HCT116 (cell line): ENCODE results near the gene EIF2B4. TPM values are rescaled to one million over a fixed set of nuclear protein-coding genes. Genes with fewer than 3 reads are reported as not detected.

Source experiments
- ATAC-seq: fragments of 200-7000 bp; cut with Tn5 transposase; 2 replicates; pipeline ENCODE4 v1.9.1; 2020; ENCODE audit warnings: mild to moderate bottlenecking, moderate library complexity
- BruUV-seq: library from RNA; stranded (reverse); fragments of 400-500 nt; replicated peaks from 2 replicates; lab custom pipeline; 2021; lab: Mats Ljungman, UMichigan
- CTCF ChIA-PET: fragments of 300-600 bp; sonication (Branson Sonifier 250); formaldehyde crosslinking; loops from one replicate; lab custom pipeline; 2021; ENCODE audit warnings: antibody characterized with exemption; lab: Charles Lee
- POLR2A ChIA-PET: fragments of 300-600, 350-600 bp; sonication (Branson Sonifier 250); formaldehyde crosslinking; loops from one replicate; lab custom pipeline; 2021; ENCODE audit warnings: antibody characterized with exemption; lab: Charles Lee
- RAD21 ChIA-PET, 2 experiments: fragments of 300-600 bp; sonication (Branson Sonifier 250); formaldehyde crosslinking; loops; one replicate each; lab custom pipeline; 2023; ENCODE audit warnings: low total read pairs in 2 of 2; ENCODE audit not compliant: uncharacterized antibody in 2 of 2, unreplicated experiment in 2 of 2, low non-redundant PET in 1 of 2; lab: Charles Lee
- DNase-seq: peaks from one replicate; pipeline ENCODE4 v3.0.0-alpha.2; 2010; ENCODE audit warnings: low read depth, low spot score
- H2AFZ ChIP-seq: fragments of 200-600 bp; shearing (Covaris generic), sonication (generic); 2 replicates; pipeline ENCODE4 v1.6.1; 2017; ENCODE audit warnings: low read depth, mixed run types, mixed read lengths, antibody characterized with exemption, low read length; ENCODE audit not compliant: poor library complexity, severe bottlenecking
- H3K27ac ChIP-seq: 2 replicates; pipeline ENCODE4 v1.5.1; 2012; ENCODE audit warnings: low read depth, low read length
- H3K27me3 ChIP-seq: fragments of 200-600 bp; sonication (generic); 2 replicates; pipeline ENCODE4 v1.6.1; 2016; ENCODE audit warnings: mixed run types, low read length, mixed read lengths; ENCODE audit not compliant: insufficient read depth
- H3K36me3 ChIP-seq, 2 experiments: fragments of 200-500 bp in 1 of 2; fragments of 200-600 bp in 1 of 2; sonication (Bioruptor generic) in 1 of 2; sonication (generic) in 1 of 2; 2 replicates each; pipeline versions ENCODE4 v1.5.1 to v1.6.1; 2014 to 2016; ENCODE audit warnings: low read length in 2 of 2, inconsistent platforms in 1 of 2, mixed read lengths in 1 of 2, mixed run types in 1 of 2; ENCODE audit not compliant: insufficient read depth in 2 of 2, control insufficient read depth in 1 of 2
- H3K4me1 ChIP-seq, 2 experiments: fragments of 200-600 bp in 1 of 2; sonication (generic) in 1 of 2; 2 replicates each; pipeline versions ENCODE4 v1.5.1 to v1.6.1; 2012 to 2017; ENCODE audit warnings: low read length in 2 of 2, inconsistent platforms in 1 of 2, mild to moderate bottlenecking in 1 of 2, mixed read lengths in 1 of 2, mixed run types in 1 of 2, moderate library complexity in 1 of 2; ENCODE audit not compliant: insufficient read depth in 2 of 2, control insufficient read depth in 1 of 2
- H3K4me2 ChIP-seq: fragments of 200-600 bp; sonication (generic); 2 replicates; pipeline ENCODE4 v1.6.1; 2017; ENCODE audit warnings: mixed run types, low read length, mixed read lengths
- H3K4me3 ChIP-seq, 2 experiments: fragments of 200-600 bp in 1 of 2; sonication (generic) in 1 of 2; replicated peaks in 1 of 2; 2 replicates each; pipeline ENCODE4 v1.5.1; 2011 to 2016; ENCODE audit warnings: low read length in 2 of 2, control low read depth in 1 of 2, low read depth in 1 of 2, mild to moderate bottlenecking in 1 of 2, mixed read lengths in 1 of 2, mixed run types in 1 of 2
- H3K79me2 ChIP-seq: fragments of 200-600 bp; sonication (generic); 2 replicates; pipeline ENCODE4 v1.6.1; 2017; ENCODE audit warnings: mild to moderate bottlenecking, mixed run types, low read length, moderate library complexity, mixed read lengths; ENCODE audit not compliant: insufficient read depth
- H3K9ac ChIP-seq: fragments of 200-600 bp; sonication (generic); 2 replicates; pipeline ENCODE4 v1.6.1; 2016; ENCODE audit warnings: low read length, mixed read lengths
- H3K9me2 ChIP-seq: fragments of 200-600 bp; sonication (generic), shearing (Covaris generic); 2 replicates; pipeline ENCODE4 v1.6.1; 2017; ENCODE audit warnings: mixed run types, mild to moderate bottlenecking, moderate library complexity; ENCODE audit not compliant: insufficient read depth
- H3K9me3 ChIP-seq, 2 experiments: fragments of 200-500 bp in 1 of 2; fragments of 200-600 bp in 1 of 2; sonication (Bioruptor generic) in 1 of 2; sonication (generic) in 1 of 2; 2 replicates each; pipeline ENCODE4 v1.6.1; 2014 to 2017; ENCODE audit warnings: low read length in 2 of 2, mixed read lengths in 2 of 2, inconsistent platforms in 1 of 2, low read depth in 1 of 2, mild to moderate bottlenecking in 1 of 2, mixed run types in 1 of 2, moderate library complexity in 1 of 2; ENCODE audit not compliant: control insufficient read depth in 1 of 2, insufficient read depth in 1 of 2
- H4K20me1 ChIP-seq: fragments of 200-600 bp; sonication (generic), shearing (Covaris generic); 2 replicates; pipeline ENCODE4 v1.6.1; 2017; ENCODE audit warnings: mixed run types, mild to moderate bottlenecking, moderate library complexity; ENCODE audit not compliant: insufficient read depth
- CEBPB ChIP-seq: IDR thresholded peaks from 2 replicates; pipeline ENCODE4 v1.6.1; 2012; ENCODE audit warnings: low read depth
- EZH2 ChIP-seq: fragments of 200-600 bp; sonication (generic); IDR thresholded peaks from 2 replicates; pipeline ENCODE4 v1.6.1; 2017; ENCODE audit warnings: antibody characterized with exemption, mixed run types
- EZH2phosphoT487 ChIP-seq: fragments of 200-600 bp; IDR thresholded peaks from 2 replicates; pipeline ENCODE4 v1.6.1; 2018; ENCODE audit warnings: antibody characterized with exemption, borderline replicate concordance
- FOSL1 ChIP-seq: IDR thresholded peaks from 2 replicates; pipeline ENCODE4 v1.6.1; 2012; ENCODE audit warnings: low read depth
- JUND ChIP-seq: IDR thresholded peaks from 2 replicates; pipeline ENCODE4 v1.6.1; 2012
- POLR2A ChIP-seq: IDR thresholded peaks from 2 replicates; pipeline ENCODE4 v1.7.0; 2011; ENCODE audit warnings: borderline replicate concordance; ENCODE audit not compliant: insufficient read depth, insufficient read length; ENCODE audit errors: extremely low read depth
- POLR2AphosphoS5 ChIP-seq: IDR thresholded peaks from 2 replicates; pipeline ENCODE4 v1.6.1; 2011; ENCODE audit warnings: mild to moderate bottlenecking, low read depth, low read length, moderate library complexity
- RAD21 ChIP-seq: IDR thresholded peaks from 2 replicates; pipeline ENCODE4 v1.6.1; 2012; ENCODE audit warnings: low read depth, mild to moderate bottlenecking
- SP1 ChIP-seq: IDR thresholded peaks from 2 replicates; pipeline ENCODE4 v1.6.1; 2012; ENCODE audit warnings: low read depth
- TCF7L2 ChIP-seq: IDR thresholded peaks from 2 replicates; pipeline ENCODE4 v1.7.0; 2011; ENCODE audit warnings: borderline replicate concordance, inconsistent platforms; ENCODE audit not compliant: insufficient read depth, insufficient read length; ENCODE audit errors: extremely low read depth
- ZBTB33 ChIP-seq: IDR thresholded peaks from 2 replicates; pipeline ENCODE4 v1.6.1; 2011; ENCODE audit warnings: mild to moderate bottlenecking, low read length, moderate library complexity; ENCODE audit not compliant: insufficient replicate concordance; ENCODE audit errors: extremely low read depth
- intact Hi-C: fragments of 100-400 bp; cut with micrococcal nuclease; formaldehyde crosslinking; loops from 2 replicates; pipeline ENCODE4 v1.10.0; 2022
- total RNA-seq: library from RNA; stranded (reverse); gene quantifications from one replicate; pipeline ENCODE4 v1.2.1, GENCODE V29; 2021; ENCODE audit not compliant: unreplicated experiment

The EIF2B4 gene
- total RNA-seq, 1 experiment from 2014 or later = 43.8 TPM

- ChIA-PET RAD21 (no interaction called here), CTCF (no interaction called here), POLR2A (no interaction called here)
- no peak overlapping the region for H2AFZ ChIP-seq
- BruUV-seq = no TSS peak
- H3K4me1 ChIP-seq = no peaks in the 10 kb centered on the region
- no peaks in the 10 kb centered on the region for H3K27me3 ChIP-seq
- H4K20me1 ChIP-seq = no peaks in the 10 kb centered on the region
- TF ChIP-seq SP1 = no peak
- no peak for TF ChIP-seq CEBPB
- TF ChIP-seq POLR2A = no peak
- no peak for TF ChIP-seq ZBTB33
- no peak for TF ChIP-seq EZH2
- TF ChIP-seq POLR2AphosphoS5 = no peak
- TF ChIP-seq FOSL1 = no peak
- no peak for TF ChIP-seq EZH2phosphoT487
- TF ChIP-seq RAD21 = no peak
- no peak for TF ChIP-seq TCF7L2
- TF ChIP-seq JUND = no peak
- intact Hi-C loops = no loop called here
- peaks cover 1 to 9% of the 10 kb centered on the region in 2 experiments; a peak in 3 of 4 replicates for H3K36me3 ChIP-seq
- H3K9me2 ChIP-seq = no peaks in the 10 kb centered on the region
- H3K4me3 ChIP-seq = no peak overlapping the region
- H3K27ac ChIP-seq = no peak overlapping the region
- H3K79me2 ChIP-seq = peaks cover 95% of the 10 kb centered on the region
- DNase-seq (no peak), ATAC-seq (peak; percentile 32; the same call in 1 of the 2 replicates)
- H3K9me3 ChIP-seq = no peaks in the 10 kb centered on the region
- no peak overlapping the region for H3K9ac ChIP-seq
- H3K4me2 ChIP-seq = no peak overlapping the region
Observed at GRCh38 chr2:27347641-27348040, 22.5 kb downstream of the EIF2B4 start.
